Breast epithelium (tissue), 3 donors: ENCODE measurements around the gene ITGA6.

ENCODE experiments used
- POLR2A ChIP-seq: fragments of 450-650 bp; IDR thresholded peaks from one replicate; pipeline ENCODE4 v1.6.1; 2016; ENCODE audit warnings: antibody characterized with exemption, mild to moderate bottlenecking, moderate library complexity
- POLR2AphosphoS5 ChIP-seq, 3 donors: sonication (generic); formaldehyde crosslinking; IDR thresholded peaks; one replicate each; pipeline ENCODE4 v1.6.1; 2017; ENCODE audit warnings: antibody characterized with exemption in 3 of 3
- TF ChIP-seq, protein P1 (sequence below), 3 donors: fragments of 450-650 bp; IDR thresholded peaks; one replicate each; pipeline ENCODE4 v1.5.1; 2016 to 2017; ENCODE audit warnings: antibody characterized with exemption in 3 of 3, mild to moderate bottlenecking in 3 of 3, moderate library complexity in 3 of 3

DNA sequence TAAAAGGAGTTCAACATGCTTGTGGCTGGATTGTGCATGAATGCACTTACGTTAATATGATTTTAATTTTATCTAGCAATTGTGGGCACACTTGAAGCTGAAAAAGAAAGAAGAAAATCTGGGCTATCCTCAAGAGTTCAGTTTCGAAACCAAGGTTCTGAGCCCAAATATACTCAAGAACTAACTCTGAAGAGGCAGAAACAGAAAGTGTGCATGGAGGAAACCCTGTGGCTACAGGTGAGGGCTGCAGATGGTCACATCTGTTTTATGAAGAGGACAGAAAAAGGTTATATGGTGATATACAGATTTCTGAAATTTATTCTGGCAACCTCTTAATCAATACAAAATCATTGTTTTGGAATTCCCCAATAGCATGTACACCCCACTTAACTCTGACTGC is 57.3 kb downstream of the ITGA6 start:
- TF ChIP-seq, protein P1, sequence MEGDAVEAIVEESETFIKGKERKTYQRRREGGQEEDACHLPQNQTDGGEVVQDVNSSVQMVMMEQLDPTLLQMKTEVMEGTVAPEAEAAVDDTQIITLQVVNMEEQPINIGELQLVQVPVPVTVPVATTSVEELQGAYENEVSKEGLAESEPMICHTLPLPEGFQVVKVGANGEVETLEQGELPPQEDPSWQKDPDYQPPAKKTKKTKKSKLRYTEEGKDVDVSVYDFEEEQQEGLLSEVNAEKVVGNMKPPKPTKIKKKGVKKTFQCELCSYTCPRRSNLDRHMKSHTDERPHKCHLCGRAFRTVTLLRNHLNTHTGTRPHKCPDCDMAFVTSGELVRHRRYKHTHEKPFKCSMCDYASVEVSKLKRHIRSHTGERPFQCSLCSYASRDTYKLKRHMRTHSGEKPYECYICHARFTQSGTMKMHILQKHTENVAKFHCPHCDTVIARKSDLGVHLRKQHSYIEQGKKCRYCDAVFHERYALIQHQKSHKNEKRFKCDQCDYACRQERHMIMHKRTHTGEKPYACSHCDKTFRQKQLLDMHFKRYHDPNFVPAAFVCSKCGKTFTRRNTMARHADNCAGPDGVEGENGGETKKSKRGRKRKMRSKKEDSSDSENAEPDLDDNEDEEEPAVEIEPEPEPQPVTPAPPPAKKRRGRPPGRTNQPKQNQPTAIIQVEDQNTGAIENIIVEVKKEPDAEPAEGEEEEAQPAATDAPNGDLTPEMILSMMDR (IDR thresholded peaks at IDR 0.05): no peak
- TF ChIP-seq POLR2AphosphoS5 (IDR thresholded peaks at IDR 0.05): no peak
- no peak for TF ChIP-seq POLR2A
